ENCODE results near the gene ATP5PB.

The ATP5PB gene

GRCh38 chr1:111484391-111485026 lies 35.2 kb downstream of the ATP5PB start:
- TF ChIP-seq ZFX (IDR thresholded peaks at IDR 0.05) (no peak), CTCF (conservative IDR thresholded peaks at IDR 0.05) (no peak)
- H3K27ac ChIP-seq = no peak overlapping the region

GRCh38 chr1:111486431-111486830 lies 37.2 kb downstream of the ATP5PB start:
- H3K27ac ChIP-seq = no peak overlapping the region
- no peak for TF ChIP-seq CTCF (conservative IDR thresholded peaks at IDR 0.05)
- TF ChIP-seq ZFX (IDR thresholded peaks at IDR 0.05) = no peak

- H3K27ac ChIP-seq = no peak overlapping the region
- TF ChIP-seq ZFX (IDR thresholded peaks at IDR 0.05) (no peak), CTCF (conservative IDR thresholded peaks at IDR 0.05) (no peak)
These were observed 37.9 kb downstream of the ATP5PB start for GRCh38 chr1:111487133-111487532.

GRCh38 chr1:111488669-111489068 lies 39.4 kb downstream of the ATP5PB start:
- no peak overlapping the region for H3K27ac ChIP-seq
- TF ChIP-seq CTCF (conservative IDR thresholded peaks at IDR 0.05) (no peak), ZFX (IDR thresholded peaks at IDR 0.05) (no peak)

GRCh38 chr1:111489604-111490003 lies 40.3 kb downstream of the ATP5PB start:
- TF ChIP-seq CTCF (conservative IDR thresholded peaks at IDR 0.05) (no peak), ZFX (IDR thresholded peaks at IDR 0.05) (no peak)
- no peak overlapping the region for H3K27ac ChIP-seq

- no peak for TF ChIP-seq CTCF (conservative IDR thresholded peaks at IDR 0.05)
- no peak for TF ChIP-seq ZFX (IDR thresholded peaks at IDR 0.05)
- H3K27ac ChIP-seq = no peak overlapping the region
These were observed 41.0 kb downstream of the ATP5PB start for GRCh38 chr1:111490220-111490619.

GRCh38 chr1:111491070-111491469 lies 41.8 kb downstream of the ATP5PB start:
- H3K27ac ChIP-seq = no peak overlapping the region
- TF ChIP-seq ZFX (IDR thresholded peaks at IDR 0.05) = no peak
- no peak for TF ChIP-seq CTCF (conservative IDR thresholded peaks at IDR 0.05)

Data from C4-2B (cell line).